HEK293 (cell line): ENCODE measurements around the gene GATAD1.

Experiments
- CTCF ChIA-PET: fragments of 350-600 bp; formaldehyde crosslinking; extraction: SDS; loops from one replicate; lab custom pipeline; 2021; ENCODE audit warnings: antibody characterized with exemption; lab: Yijun Ruan, JAX
- POLR2A ChIA-PET: fragments of 300-600 bp; formaldehyde crosslinking; extraction: SDS; loops from one replicate; lab custom pipeline; 2020; ENCODE audit warnings: antibody characterized with exemption, inconsistent platforms; lab: Yijun Ruan, JAX
- H3K27ac ChIP-seq: fragments of 200-500 bp; sonication (Bioruptor generic); 2 replicates; pipeline ENCODE4 v1.5.1; 2014; ENCODE audit warnings: low read depth, low read length, control low read depth, inconsistent platforms; ENCODE audit errors: extremely low read depth
- H3K36me3 ChIP-seq, 2 experiments: fragments of 200-500 bp in 1 of 2; sonication (Bioruptor generic) in 1 of 2; 1 replicate in 1 of 2; 2 replicates in 1 of 2; pipeline ENCODE4 v1.5.1; 2014 to 2017; ENCODE audit warnings: inconsistent platforms in 2 of 2, low read length in 2 of 2; ENCODE audit not compliant: control insufficient read depth in 2 of 2, insufficient read depth in 1 of 2
- H3K4me1 ChIP-seq: fragments of 200-500 bp; sonication (Bioruptor generic); 2 replicates; pipeline ENCODE4 v1.5.1; 2014; ENCODE audit warnings: mild to moderate bottlenecking, low read length, inconsistent platforms; ENCODE audit not compliant: control insufficient read depth, insufficient read depth
- H3K4me3 ChIP-seq: 2 replicates; pipeline ENCODE4 v1.5.1; 2011; ENCODE audit warnings: low read depth, mild to moderate bottlenecking, control low read depth, low read length, moderate library complexity
- H3K9me3 ChIP-seq: fragments of 200-500 bp; sonication (Bioruptor generic); 2 replicates; pipeline ENCODE4 v1.5.1; 2014; ENCODE audit warnings: low read depth, low read length, inconsistent platforms; ENCODE audit not compliant: control insufficient read depth, insufficient read depth
- CTCF ChIP-seq: fragments of 450-650 bp; formaldehyde crosslinking; IDR thresholded peaks from 2 replicates; pipeline ENCODE4 v1.5.1; 2016; ENCODE audit warnings: missing biosample characterization, missing genetic modification characterization
- FEZF1 ChIP-seq: fragments of 450-650 bp; formaldehyde crosslinking; IDR thresholded peaks from 2 replicates; pipeline ENCODE4 v1.5.1; 2016; ENCODE audit warnings: missing biosample characterization, missing genetic modification characterization
- GLIS2 ChIP-seq: fragments of 450-650 bp; formaldehyde crosslinking; IDR thresholded peaks from 2 replicates; pipeline ENCODE4 v1.5.1; 2016; ENCODE audit warnings: missing biosample characterization, missing genetic modification characterization
- INSM2 ChIP-seq: fragments of 450-650 bp; formaldehyde crosslinking; IDR thresholded peaks from 2 replicates; pipeline ENCODE4 v1.5.1; 2016; ENCODE audit warnings: missing biosample characterization, missing genetic modification characterization
- KLF10 ChIP-seq: fragments of 450-650 bp; IDR thresholded peaks from 2 replicates; pipeline ENCODE4 v1.5.1; 2018; ENCODE audit warnings: missing biosample characterization, mild to moderate bottlenecking, missing genetic modification characterization
- KLF8 ChIP-seq: fragments of 450-650 bp; formaldehyde crosslinking; IDR thresholded peaks from 2 replicates; pipeline ENCODE4 v1.5.1; 2016; ENCODE audit warnings: missing biosample characterization, missing genetic modification characterization
- MYNN ChIP-seq: fragments of 450-650 bp; formaldehyde crosslinking; IDR thresholded peaks from 2 replicates; pipeline ENCODE4 v1.5.1; 2016; ENCODE audit warnings: missing biosample characterization, missing genetic modification characterization, borderline replicate concordance
- OSR2 ChIP-seq: fragments of 450-650 bp; formaldehyde crosslinking; IDR thresholded peaks from 2 replicates; pipeline ENCODE4 v1.5.1; 2016; ENCODE audit warnings: missing biosample characterization, missing genetic modification characterization
- TCF7L2 ChIP-seq: IDR thresholded peaks from 2 replicates; pipeline ENCODE4 v1.6.1; 2011; ENCODE audit warnings: low read depth, mild to moderate bottlenecking, inconsistent platforms, low read length, moderate library complexity, borderline replicate concordance
- YY1 ChIP-seq: fragments of 450-650 bp; formaldehyde crosslinking; IDR thresholded peaks from 2 replicates; pipeline ENCODE4 v1.5.1; 2018; ENCODE audit warnings: missing biosample characterization, missing genetic modification characterization
- YY2 ChIP-seq: fragments of 450-650 bp; formaldehyde crosslinking; IDR thresholded peaks from 2 replicates; pipeline ENCODE4 v1.5.1; 2016; ENCODE audit warnings: missing biosample characterization, missing genetic modification characterization
- ZFHX2 ChIP-seq: fragments of 450-650 bp; formaldehyde crosslinking; conservative IDR thresholded peaks from 2 replicates; pipeline ENCODE4 v1.5.1; 2016; ENCODE audit warnings: missing biosample characterization, missing genetic modification characterization
- ZNF223 ChIP-seq: fragments of 450-650 bp; formaldehyde crosslinking; IDR thresholded peaks from 2 replicates; pipeline ENCODE4 v1.5.1; 2016; ENCODE audit warnings: missing biosample characterization, missing genetic modification characterization
- ZNF248 ChIP-seq: fragments of 450-650 bp; formaldehyde crosslinking; IDR thresholded peaks from 2 replicates; pipeline ENCODE4 v1.5.1; 2017; ENCODE audit warnings: missing biosample characterization, missing genetic modification characterization
- ZNF26 ChIP-seq: fragments of 450-650 bp; formaldehyde crosslinking; IDR thresholded peaks from 2 replicates; pipeline ENCODE4 v1.5.1; 2016; ENCODE audit warnings: missing biosample characterization, missing genetic modification characterization
- ZNF302 ChIP-seq: fragments of 450-650 bp; formaldehyde crosslinking; IDR thresholded peaks from 2 replicates; pipeline ENCODE4 v1.5.1; 2016; ENCODE audit warnings: missing biosample characterization, missing genetic modification characterization, low read depth
- ZNF350 ChIP-seq: fragments of 450-650 bp; formaldehyde crosslinking; IDR thresholded peaks from 2 replicates; pipeline ENCODE4 v1.5.0; 2017; ENCODE audit warnings: missing biosample characterization, mild to moderate bottlenecking, missing genetic modification characterization
- ZNF366 ChIP-seq: fragments of 450-650 bp; formaldehyde crosslinking; conservative IDR thresholded peaks from 2 replicates; pipeline ENCODE4 v1.5.1; 2016; ENCODE audit warnings: missing biosample characterization, missing genetic modification characterization
- ZNF416 ChIP-seq: fragments of 450-650 bp; formaldehyde crosslinking; IDR thresholded peaks from 2 replicates; pipeline ENCODE4 v1.5.1; 2016; ENCODE audit warnings: missing biosample characterization, missing genetic modification characterization
- ZNF433 ChIP-seq: fragments of 450-650 bp; formaldehyde crosslinking; IDR thresholded peaks from 2 replicates; pipeline ENCODE4 v1.5.1; 2016; ENCODE audit warnings: missing biosample characterization, missing genetic modification characterization, low read depth
- ZNF449 ChIP-seq: fragments of 450-650 bp; formaldehyde crosslinking; IDR thresholded peaks from 2 replicates; pipeline ENCODE4 v1.5.1; 2017; ENCODE audit warnings: missing biosample characterization, mild to moderate bottlenecking, missing genetic modification characterization, moderate library complexity
- ZNF610 ChIP-seq: fragments of 450-650 bp; formaldehyde crosslinking; IDR thresholded peaks from 2 replicates; pipeline ENCODE4 v1.5.1; 2016; ENCODE audit warnings: missing biosample characterization, missing genetic modification characterization, borderline replicate concordance
- ZNF623 ChIP-seq: fragments of 450-650 bp; formaldehyde crosslinking; IDR thresholded peaks from 2 replicates; pipeline ENCODE4 v1.5.1; 2016; ENCODE audit warnings: missing biosample characterization, missing genetic modification characterization
- ZNF660 ChIP-seq: fragments of 450-650 bp; IDR thresholded peaks from 2 replicates; pipeline ENCODE4 v1.5.1; 2018; ENCODE audit warnings: missing biosample characterization, mild to moderate bottlenecking, missing genetic modification characterization
- ZNF701 ChIP-seq: fragments of 450-650 bp; formaldehyde crosslinking; IDR thresholded peaks from 2 replicates; pipeline ENCODE4 v1.5.1; 2016; ENCODE audit warnings: missing biosample characterization, missing genetic modification characterization
- ZNF76 ChIP-seq: fragments of 450-650 bp; formaldehyde crosslinking; IDR thresholded peaks from 2 replicates; pipeline ENCODE4; 2016; ENCODE audit warnings: low read depth, missing biosample characterization, missing genetic modification characterization, borderline replicate concordance
- ZNF843 ChIP-seq: fragments of 450-650 bp; formaldehyde crosslinking; IDR thresholded peaks from 2 replicates; pipeline ENCODE4 v1.5.1; 2016; ENCODE audit warnings: missing biosample characterization, missing genetic modification characterization
- TF ChIP-seq, protein P1 (sequence below): fragments of 450-650 bp; formaldehyde crosslinking; IDR thresholded peaks from 2 replicates; pipeline ENCODE4 v1.5.1; 2017; ENCODE audit warnings: missing biosample characterization, missing genetic modification characterization
- TF ChIP-seq, protein P2 (sequence below): fragments of 450-650 bp; formaldehyde crosslinking; IDR thresholded peaks from 2 replicates; pipeline ENCODE4 v1.5.1; 2016; ENCODE audit warnings: missing biosample characterization, missing genetic modification characterization

The GATAD1 gene

GRCh38 chr7:92447345-92448204, at the start of gene GATAD1 (continued):
- TF ChIP-seq INSM2 (tag by site-specific recombination) = peak; percentile 33; the same call in 1 of the 2 replicates
- TF ChIP-seq ZNF248 (tag by site-specific recombination) = no peak
- TF ChIP-seq ZNF623 = no peak
- TF ChIP-seq KLF8 (tag by site-specific recombination) = peak; percentile 36; the same call in 1 of the 2 replicates
- TF ChIP-seq ZNF610 (tag by site-specific recombination) = 0 out of 2 replicates have a peak, but pooled peaks have one; percentile 31
- TF ChIP-seq ZFHX2 (tag by site-specific recombination) = no peak; the same call in 1 of the 2 replicates
- peak; percentile 60; the same call in 1 of the 2 replicates for TF ChIP-seq ZNF76
- 0 out of 2 replicates have a peak, but pooled peaks have one; percentile 36 for TF ChIP-seq ZNF660
- peak; percentile 79 for TF ChIP-seq CTCF (tag by site-specific recombination)
- peak; percentile 75 for TF ChIP-seq GLIS2 (tag by site-specific recombination)
- no peak for TF ChIP-seq OSR2 (tag by site-specific recombination)
- TF ChIP-seq ZNF433 (tag by site-specific recombination) = no peak
- no peak for TF ChIP-seq ZNF302 (tag by site-specific recombination)
- TF ChIP-seq KLF10 (tag by site-specific recombination) = no peak
- TF ChIP-seq, protein P1, sequence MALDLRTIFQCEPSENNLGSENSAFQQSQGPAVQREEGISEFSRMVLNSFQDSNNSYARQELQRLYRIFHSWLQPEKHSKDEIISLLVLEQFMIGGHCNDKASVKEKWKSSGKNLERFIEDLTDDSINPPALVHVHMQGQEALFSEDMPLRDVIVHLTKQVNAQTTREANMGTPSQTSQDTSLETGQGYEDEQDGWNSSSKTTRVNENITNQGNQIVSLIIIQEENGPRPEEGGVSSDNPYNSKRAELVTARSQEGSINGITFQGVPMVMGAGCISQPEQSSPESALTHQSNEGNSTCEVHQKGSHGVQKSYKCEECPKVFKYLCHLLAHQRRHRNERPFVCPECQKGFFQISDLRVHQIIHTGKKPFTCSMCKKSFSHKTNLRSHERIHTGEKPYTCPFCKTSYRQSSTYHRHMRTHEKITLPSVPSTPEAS = no peak
- TF ChIP-seq ZNF843 (tag by site-specific recombination) = no peak

DNA sequence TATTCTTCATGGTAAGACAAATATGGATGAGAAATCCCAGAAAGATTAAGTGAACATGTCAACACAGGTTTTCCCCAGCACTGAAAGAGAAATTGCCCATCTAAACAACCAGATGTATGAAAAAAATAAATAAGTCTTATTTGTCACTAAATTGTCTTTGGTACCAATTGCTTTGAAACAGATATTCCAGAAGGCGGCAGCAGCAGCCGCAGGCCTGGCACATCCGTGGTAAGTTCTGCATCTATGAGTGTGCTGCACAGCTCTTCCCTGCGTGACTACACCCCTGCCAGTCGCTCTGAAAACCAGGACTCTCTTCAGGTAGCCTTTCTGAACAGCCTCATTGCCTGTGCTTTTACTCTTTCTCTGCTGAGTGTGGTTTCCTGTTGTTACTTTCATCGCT, 49.7 kb upstream of the GATAD1 start:
- Histone ChIP-seq H3K36me3 (peaks cover 4 to 30% of the 10 kb centered on the region in 2 experiments; a peak in 2 of 3 replicates), H3K9me3 (no peaks in the 10 kb centered on the region), H3K27ac (no peak overlapping the region), H3K4me1 (no peaks in the 10 kb centered on the region), H3K4me3 (no peak overlapping the region)
- POLR2A ChIA-PET = no interaction called here
- CTCF ChIA-PET = no interaction called here
- TF ChIP-seq YY2 (tag by site-specific recombination) (no peak), ZNF223 (tag by site-specific recombination) (no peak), ZNF366 (no peak), MYNN (tag by site-specific recombination) (no peak), ZNF416 (tag by site-specific recombination) (no peak), ZNF350 (tag by site-specific recombination) (no peak), FEZF1 (tag by site-specific recombination) (no peak), ZNF623 (no peak), ZNF701 (tag by site-specific recombination) (no peak), ZNF449 (tag by site-specific recombination) (no peak), TCF7L2 (no peak), ZNF26 (tag by site-specific recombination) (no peak), YY1 (tag by site-specific recombination) (no peak)
- TF ChIP-seq, protein P2, sequence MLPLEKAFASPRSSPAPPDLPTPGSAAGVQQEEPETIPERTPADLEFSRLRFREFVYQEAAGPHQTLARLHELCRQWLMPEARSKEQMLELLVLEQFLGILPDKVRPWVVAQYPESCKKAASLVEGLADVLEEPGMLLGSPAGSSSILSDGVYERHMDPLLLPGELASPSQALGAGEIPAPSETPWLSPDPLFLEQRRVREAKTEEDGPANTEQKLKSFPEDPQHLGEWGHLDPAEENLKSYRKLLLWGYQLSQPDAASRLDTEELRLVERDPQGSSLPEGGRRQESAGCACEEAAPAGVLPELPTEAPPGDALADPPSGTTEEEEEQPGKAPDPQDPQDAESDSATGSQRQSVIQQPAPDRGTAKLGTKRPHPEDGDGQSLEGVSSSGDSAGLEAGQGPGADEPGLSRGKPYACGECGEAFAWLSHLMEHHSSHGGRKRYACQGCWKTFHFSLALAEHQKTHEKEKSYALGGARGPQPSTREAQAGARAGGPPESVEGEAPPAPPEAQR (tag by site-specific recombination) = no peak
